ENCODE measurements around the gene MAP3K20.

- TF ChIP-seq CTCF (IDR thresholded peaks at IDR 0.05), result no peak
- TF ChIP-seq POLR2A (IDR thresholded peaks at IDR 0.05), result no peak
Observed at GRCh38 chr2:173160618-173161017, 85.0 kb downstream of the MAP3K20 start.

All from Peyer's patch (tissue), 4 donors.